Heart left ventricle (tissue), 16 donors: ENCODE results near the gene GLYAT. TPM values are rescaled to one million over a fixed set of nuclear protein-coding genes. Genes with fewer than 3 reads are reported as not detected.

Experiments used
- ATAC-seq, 4 donors: fragments of 200-7000 bp; cut with Tn5 transposase; one replicate each; pipeline ENCODE4 v1.9.1; 2020 to 2022; ENCODE audit warnings: moderate library complexity in 4 of 4, mild to moderate bottlenecking in 3 of 4, moderate number of reproducible peaks in 1 of 4
- DNase-seq, 5 donors: peaks; one replicate each; pipeline ENCODE4 v3.0.0-alpha.2; 2020
- H3K27ac ChIP-seq, 12 donors: fragments of 200-600 bp; sonication (generic) in 4 of 12; one replicate each; pipeline versions ENCODE4 v1.5.0 to v1.8.0; 2016 to 2022; ENCODE audit warnings: mild to moderate bottlenecking in 2 of 12
- H3K27me3 ChIP-seq, 9 donors: fragments of 200-600 bp; sonication (generic) in 2 of 9; one replicate each; pipeline versions ENCODE4 v1.5.1 to v1.8.0; 2016 to 2022; ENCODE audit warnings: mild to moderate bottlenecking in 3 of 9
- H3K36me3 ChIP-seq, 9 donors: fragments of 200-600 bp; sonication (generic) in 2 of 9; one replicate each; pipeline versions ENCODE4 v1.5.0 to v1.8.0; 2018 to 2022; ENCODE audit warnings: mild to moderate bottlenecking in 2 of 9
- H3K4me1 ChIP-seq, 12 donors: fragments of 200-600 bp; sonication (generic) in 4 of 12; one replicate each; pipeline versions ENCODE4 v1.5.0 to v1.8.0; 2016 to 2022; ENCODE audit warnings: mild to moderate bottlenecking in 3 of 12
- H3K4me3 ChIP-seq, 12 donors: fragments of 200-600 bp; sonication (generic) in 4 of 12; one replicate each; pipeline versions ENCODE4 v1.5.0 to v1.8.0; 2017 to 2022; ENCODE audit warnings: mild to moderate bottlenecking in 9 of 12, moderate library complexity in 4 of 12
- H3K9me3 ChIP-seq, 12 donors: fragments of 200-600 bp; sonication (generic) in 4 of 12; one replicate each; pipeline versions ENCODE4 v1.5.0 to v1.8.0; 2016 to 2022; ENCODE audit warnings: mild to moderate bottlenecking in 1 of 12
- CTCF ChIP-seq, 12 donors: fragments of 200-600 bp; sonication (generic) in 4 of 12; IDR thresholded peaks; one replicate each; pipeline versions ENCODE4 v1.5.0 to v1.8.0; 2018 to 2022; ENCODE audit warnings: antibody characterized with exemption in 12 of 12, mild to moderate bottlenecking in 5 of 12
- POLR2A ChIP-seq, 2 donors: fragments of 450-650 bp; IDR thresholded peaks; one replicate each; pipeline ENCODE4 v1.6.1; 2017; ENCODE audit warnings: antibody characterized with exemption in 2 of 2, mild to moderate bottlenecking in 2 of 2, moderate library complexity in 2 of 2
- WGBS, 4 donors: extraction: QIAGEN DNeasy Blood & Tissue Kit in 2 of 4; methylation state at CpG; one replicate each; pipeline versions ENCODE4 v1.1.5 to v1.1.7; 2013 to 2018; 5-methylcytosine and 5-hydroxymethylcytosine counted together
- intact Hi-C, 10 donors: fragments of 100-400 bp; cut with DNase I; formaldehyde crosslinking; loops; one replicate each; pipeline versions ENCODE4 v1.11.1 to v1.14.2; 2022
- polyA plus RNA-seq, 2 donors: library from polyadenylated mRNA; stranded (reverse); fragments of 200-250 nt; gene quantifications; one replicate each; pipeline ENCODE4 v1.2.3, GENCODE V29; 2013
- total RNA-seq, 9 donors: library from RNA; depleted of rRNA in 2 of 9; stranded (reverse); fragments of >200 nt in 2 of 9; fragmentation: NEBNext Ultra II Directional in 3 of 9; extraction: Animal tissue kit (Norgen Biotek cat#: 25700) in 3 of 9; gene quantifications; one replicate each; pipeline versions ENCODE4 v1.1.0 to v1.2.4, GENCODE V29; 2016 to 2023
- donor health status: ischemic (EF 13 %, LVEDD 7.1; RV severe dilation, severe dysfunction).
- donor health status: healthy with polysubstance abuse.
- donor health status: DM: no; HTN: yes; CAD: no.
- donor health status: DM: no; HTN: no; CAD: no.
- donor health status: ischemic (EF 25% LVEDD 6.9; RV normal size, moderate dysfunction).
- donor health status: ischemic (EF 25% LVEDD 5.7; RV mildly dilated, moderate dysfunction).
- donor health status: healthy.
- donor health status: DM: yes; HTN: yes; CAD: no.
- donor health status: ischemic (EF 35%, LVEDD 5.7; RV mildly dilated, moderate dysfunction).
- donor health status: nonischemic (EF 11% LVEDD 7.7; RV severe dilation, severe dysfunction).
- donor health status: DM: yes; HTN: yes; CAD: no.
- donor health status: PGD.
- donor health status: ischemic (EF 29% LVEDD 5.4; RV normal size, mild dysfunction).
- donor health status: nonischemic (EF 23%, LVEDD 6.1; RV moderate dilation, normal function).

The GLYAT gene
- total and polyA plus RNA-seq, 11 donors = 0.15 to 2.7 (median 0.27) TPM; not detected in 7

- WGBS, 4 donors = 47 to 69% (median 62%) methylated on average over 3 of the region's 3 CpGs
- Histone ChIP-seq H3K4me3 (no peak overlapping the region), H3K27me3 (no peaks in the 10 kb centered on the region), H3K9me3 (no peaks in the 10 kb centered on the region), H3K27ac (no peak overlapping the region), H3K4me1 (no peaks in the 10 kb centered on the region), H3K36me3 (no peaks in the 10 kb centered on the region)
- DNase-seq = no peak
- intact Hi-C loops = no loop called here
- no peak for ATAC-seq
- TF ChIP-seq POLR2A (IDR thresholded peaks at IDR 0.05) (no peak), CTCF (IDR thresholded peaks at IDR 0.05) (no peak)
Observed at GRCh38 chr11:58771458-58771855, 39.7 kb upstream of the GLYAT start.

- intact Hi-C loops = no loop called here
- TF ChIP-seq CTCF (IDR thresholded peaks at IDR 0.05) (no peak), POLR2A (IDR thresholded peaks at IDR 0.05) (no peak)
- no peak overlapping the region for H3K27ac ChIP-seq
- no peaks in the 10 kb centered on the region for H3K9me3 ChIP-seq
- no peaks in the 10 kb centered on the region for H3K36me3 ChIP-seq
- H3K4me3 ChIP-seq = no peak overlapping the region
- 65 to 75% (median 67%) methylated on average over 10 to 11 of the region's 11 CpGs for WGBS, 4 donors
- H3K4me1 ChIP-seq = no peaks in the 10 kb centered on the region
- no peak for ATAC-seq
- DNase-seq = no peak
- H3K27me3 ChIP-seq = no peaks in the 10 kb centered on the region
Observed at GRCh38 chr11:58770627-58771457, 39.1 kb upstream of the GLYAT start.

- intact Hi-C loops = no loop called here
- no peak for ATAC-seq
Observed at GRCh38 chr11:58770166-58770565, 38.4 kb upstream of the GLYAT start.

GRCh38 chr11:58769308-58769707, 37.6 kb upstream of the GLYAT start:
- no peaks in the 10 kb centered on the region for H3K4me1 ChIP-seq
- DNase-seq (no peak), ATAC-seq (no peak)
- intact Hi-C loops = no loop called here
- no peaks in the 10 kb centered on the region for H3K27me3 ChIP-seq
- H3K36me3 ChIP-seq = no peaks in the 10 kb centered on the region
- H3K27ac ChIP-seq = no peak overlapping the region
- WGBS, 4 donors = 15 to 32% (median 28%) methylated on average over 2 of the region's 2 CpGs
- no peak overlapping the region for H3K4me3 ChIP-seq
- no peak for TF ChIP-seq CTCF (IDR thresholded peaks at IDR 0.05)
- TF ChIP-seq POLR2A (IDR thresholded peaks at IDR 0.05) = no peak
- H3K9me3 ChIP-seq = no peaks in the 10 kb centered on the region

More at GRCh38 chr11:58770166-58770565, 38.4 kb upstream of the GLYAT start:
- Histone ChIP-seq H3K27me3 (no peaks in the 10 kb centered on the region), H3K4me3 (no peak overlapping the region), H3K36me3 (no peaks in the 10 kb centered on the region), H3K27ac (no peak overlapping the region), H3K9me3 (no peaks in the 10 kb centered on the region), H3K4me1 (no peaks in the 10 kb centered on the region)
- TF ChIP-seq CTCF (IDR thresholded peaks at IDR 0.05) = no peak
- no peak for TF ChIP-seq POLR2A (IDR thresholded peaks at IDR 0.05)
- DNase-seq = no peak
- WGBS, 4 donors = 68 to 76% (median 72%) methylated on average over 2 of the region's 2 CpGs
